Measurements from ENCODE around the gene PCP4. TPM values are rescaled to one million over a fixed set of nuclear protein-coding genes. Genes with fewer than 3 reads are reported as not detected.

Gene PCP4
- total RNA-seq, 1 donor from 2014 or later: 1.0 TPM

GRCh38 chr21:39840373-39841097 lies 26.7 kb upstream of the PCP4 start:
- Histone ChIP-seq H3K36me3 (no peaks in the 10 kb centered on the region), H3K27ac (no peak overlapping the region), H3K4me3 (no peak overlapping the region), H3K9me3 (no peaks in the 10 kb centered on the region), H3K4me1 (no peaks in the 10 kb centered on the region), H3K27me3 (no peaks in the 10 kb centered on the region)
- DNase-seq (no peak), ATAC-seq (no peak)
- no peak for TF ChIP-seq CTCF (IDR thresholded peaks at IDR 0.05)
- intact Hi-C loops (cut with DNase I): no loop called here

GRCh38 chr21:39842741-39843459 lies 24.3 kb upstream of the PCP4 start:
- Histone ChIP-seq H3K4me3 (no peak overlapping the region), H3K4me1 (no peaks in the 10 kb centered on the region), H3K27ac (no peak overlapping the region), H3K27me3 (no peaks in the 10 kb centered on the region), H3K9me3 (no peaks in the 10 kb centered on the region), H3K36me3 (no peaks in the 10 kb centered on the region)
- intact Hi-C loops (cut with DNase I): no loop called here
- TF ChIP-seq CTCF (IDR thresholded peaks at IDR 0.05): no peak
- no peak for ATAC-seq
- DNase-seq: no peak

- intact Hi-C loops (cut with DNase I): no loop called here
- ATAC-seq: no peak
- TF ChIP-seq CTCF (IDR thresholded peaks at IDR 0.05): no peak
- H3K27me3 ChIP-seq: no peaks in the 10 kb centered on the region
- no peaks in the 10 kb centered on the region for H3K9me3 ChIP-seq
- H3K27ac ChIP-seq: no peak overlapping the region
- no peaks in the 10 kb centered on the region for H3K4me1 ChIP-seq
- no peak overlapping the region for H3K4me3 ChIP-seq
- DNase-seq: no peak
- H3K36me3 ChIP-seq: no peaks in the 10 kb centered on the region
Measured at GRCh38 chr21:39843483-39843882, 23.8 kb upstream of the PCP4 start.

- DNase-seq: no peak
- intact Hi-C loops (cut with DNase I): no loop called here
Measured at GRCh38 chr21:39843916-39844315, 23.3 kb upstream of the PCP4 start.

GRCh38 chr21:39845571-39846130 lies 21.6 kb upstream of the PCP4 start:
- no peak overlapping the region for H3K4me3 ChIP-seq
- H3K36me3 ChIP-seq: no peaks in the 10 kb centered on the region
- intact Hi-C loops (cut with DNase I): no loop called here
- no peak overlapping the region for H3K27ac ChIP-seq
- TF ChIP-seq CTCF (IDR thresholded peaks at IDR 0.05): no peak
- H3K27me3 ChIP-seq: no peaks in the 10 kb centered on the region
- DNase-seq (no peak), ATAC-seq (no peak)
- H3K4me1 ChIP-seq: no peaks in the 10 kb centered on the region
- no peaks in the 10 kb centered on the region for H3K9me3 ChIP-seq

More at GRCh38 chr21:39843916-39844315, 23.3 kb upstream of the PCP4 start:
- no peak overlapping the region for H3K27ac ChIP-seq
- no peaks in the 10 kb centered on the region for H3K4me1 ChIP-seq
- no peaks in the 10 kb centered on the region for H3K27me3 ChIP-seq
- no peaks in the 10 kb centered on the region for H3K36me3 ChIP-seq
- no peak for TF ChIP-seq CTCF (IDR thresholded peaks at IDR 0.05)
- H3K4me3 ChIP-seq: no peak overlapping the region
- no peak for ATAC-seq
- H3K9me3 ChIP-seq: no peaks in the 10 kb centered on the region

Data from upper lobe of right lung (tissue), 1 donor.